Activated CD4-positive, alpha-beta T cell treated with anti-CD3 and anti-CD28 coated beads, Interleukin-2, amount 50 U/mL, for 48 hours (primary cell): Measurements from ENCODE around the gene PM20D2.

ENCODE experiments used
- DNase-seq, 2 experiments: peaks; one replicate each; pipeline ENCODE4 v3.0.0-alpha.2; 2020

PM20D2 gene

GRCh38 chr6:89209457-89209856 lies 63.6 kb downstream of the PM20D2 start:
- no peak for DNase-seq

GRCh38 chr6:89212472-89212871 lies 66.6 kb downstream of the PM20D2 start:
- DNase-seq = no peak

DNA sequence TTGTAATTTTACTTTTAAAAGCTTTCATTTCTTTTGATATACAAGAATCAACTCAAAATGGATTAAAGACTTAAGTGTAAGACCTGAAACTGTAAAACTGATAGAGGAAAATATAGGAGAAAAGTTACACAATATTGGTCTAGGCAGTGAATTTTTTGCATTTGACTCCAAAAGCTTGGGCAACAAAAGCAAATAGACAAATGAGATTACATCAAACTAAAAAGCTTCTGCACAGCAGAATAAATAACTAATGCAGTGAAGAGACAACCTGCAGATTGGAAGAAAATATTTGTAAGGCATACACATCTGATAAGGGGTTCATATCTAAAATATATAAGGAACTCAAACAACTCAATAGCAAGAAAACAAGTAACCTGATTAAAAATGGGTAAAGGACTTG lies 68.3 kb downstream of the PM20D2 start:
- no peak for DNase-seq
